ENCODE measurements around the gene S100A6. TPM values are rescaled to one million over a fixed set of nuclear protein-coding genes. Genes with fewer than 3 reads are reported as not detected.
"Not testable (repeated sequence)": the region's sequence is repeated elsewhere in the genome, so short reads cannot be mapped to it uniquely, and the experiment has no call there.

The S100A6 gene
- polyA plus RNA-seq, 2 of the 4 experiments (the other 2 are of a cell fraction): 898 to 3,552 TPM

GRCh38 chr1:153522353-153523048, 13.3 kb downstream of the S100A6 start:
- POLR2A ChIA-PET; FAIRE-seq; DNase-seq (ENCODE audit: low read depth in 1 of 2, low spot score in 1 of 2); H3K4me1 ChIP-seq; H3K4me2 ChIP-seq; H3K4me3 ChIP-seq; H3K9me3 ChIP-seq; ATAC-seq; H3K27ac ChIP-seq: not testable (repeated sequence)
- WGBS (ENCODE audit: missing lambda C conversion rate): 76% methylated on average over 14 of the region's 14 CpGs
- CTCF ChIA-PET: interaction anchor here (3.3 to 7.2 kb wide), 4 partner anchors 11 to 106 kb away, joined by 18 to 91 read pairs (median 40); partner anchors contain the start of genes S100A1, S100A13 and S100A6

- FAIRE-seq: not testable (repeated sequence)
Observed at GRCh38 chr1:153521808-153522207, 14.0 kb downstream of the S100A6 start.

GRCh38 chr1:153520818-153521476, 14.8 kb downstream of the S100A6 start:
- Histone ChIP-seq H3K4me1 (peaks cover 6% of the 10 kb centered on the region), H3K9me3 (no peaks in the 10 kb centered on the region), H3K4me2 (no peak overlapping the region), H3K27ac (0 out of 6 replicates have a peak overlapping the region, but pooled peaks of 1 of the 2 experiments have one; percentile 2), H3K4me3 (no peak overlapping the region)
- POLR2A ChIA-PET: interaction anchor here (1.1 to 1.6 kb wide), 3 partner anchors 12 to 106 kb away, joined by 3 to 5 read pairs (median 4); partner anchors contain the start of gene S100A13
- no peak for TF ChIP-seq POLR2AphosphoS2 (conservative IDR thresholded peaks at IDR 0.05; ENCODE audit: low read length)
- TF ChIP-seq ZSCAN20 (CRISPR knock-in tag; IDR thresholded peaks at IDR 0.05): no peak
- no peak for TF ChIP-seq E2F6 (IDR thresholded peaks at IDR 0.05; ENCODE audit: borderline replicate concordance, low read depth)
- TF ChIP-seq CHD4 (IDR thresholded peaks at IDR 0.05; ENCODE audit: borderline replicate concordance): no peak
- no peak for TF ChIP-seq FOSB (CRISPR knock-in tag; IDR thresholded peaks at IDR 0.05)
- no peak for TF ChIP-seq ELK1 (IDR thresholded peaks at IDR 0.05; ENCODE audit: low read depth, low read length)
- no peak for TF ChIP-seq EHF (CRISPR knock-in tag; IDR thresholded peaks at IDR 0.05)
- no peak for TF ChIP-seq ESRRA (IDR thresholded peaks at IDR 0.05; ENCODE audit: borderline replicate concordance, low read length)
- TF ChIP-seq FOXS1 (CRISPR knock-in tag; IDR thresholded peaks at IDR 0.05): no peak
- TF ChIP-seq RAD21 (conservative IDR thresholded peaks at IDR 0.05 in 1 of 2, IDR thresholded peaks at IDR 0.05 in 1 of 2): no peak
- TF ChIP-seq HEYL (CRISPR knock-in tag; IDR thresholded peaks at IDR 0.05): no peak
- no peak for TF ChIP-seq HMGXB4 (CRISPR knock-in tag; IDR thresholded peaks at IDR 0.05; ENCODE audit: borderline replicate concordance)
- TF ChIP-seq SMC3 (IDR thresholded peaks at IDR 0.05): no peak
- TF ChIP-seq HOXB5 (CRISPR knock-in tag; IDR thresholded peaks at IDR 0.05): no peak
- no peak for TF ChIP-seq ZNF302 (CRISPR knock-in tag; IDR thresholded peaks at IDR 0.05)
- TF ChIP-seq TP53 (CRISPR knock-in tag; IDR thresholded peaks at IDR 0.05): no peak
- no peak for TF ChIP-seq BHLHE40 (IDR thresholded peaks at IDR 0.05; ENCODE audit: low read depth, low read length)
- WGBS (ENCODE audit: missing lambda C conversion rate): 86% methylated on average over 4 of the region's 4 CpGs
- FAIRE-seq (no peak), DNase-seq (ENCODE audit: low read depth in 1 of 2, low spot score in 1 of 2) (no peak), ATAC-seq (peak; percentile 23 to 32; a peak in 3 of 6 replicates)
- CTCF ChIA-PET: interaction anchor here (0.6 to 7.2 kb wide), 16 partner anchors 9 to 813 kb away, joined by 3 to 91 read pairs (median 4); partner anchors contain the start of genes S100A1, S100A13 and S100A6

More at GRCh38 chr1:153521808-153522207, 14.0 kb downstream of the S100A6 start:
- POLR2A ChIA-PET: interaction anchor here (1.6 kb wide), 1 partner anchor 11 kb away, joined by 5 read pairs; no protein-coding TSS in a partner anchor
- not testable (repeated sequence) for H3K27ac ChIP-seq; DNase-seq (ENCODE audit: low read depth in 1 of 2, low spot score in 1 of 2); H3K9me3 ChIP-seq; H3K4me3 ChIP-seq; ATAC-seq; H3K4me1 ChIP-seq; H3K4me2 ChIP-seq
- CTCF ChIA-PET: interaction anchor here (0.6 to 7.2 kb wide), 6 partner anchors 10 to 170 kb away, joined by 4 to 91 read pairs (median 26); partner anchors contain the start of genes S100A1, S100A13 and S100A6
- 96% methylated on average over 20 of the region's 37 CpGs for WGBS (ENCODE audit: missing lambda C conversion rate)

- peaks cover 13% of the 10 kb centered on the region for H3K4me1 ChIP-seq
Observed at GRCh38 chr1:153520137-153520691, 15.6 kb downstream of the S100A6 start.

More at GRCh38 chr1:153520137-153520691, 15.6 kb downstream of the S100A6 start:
- not testable (repeated sequence) for H3K9me3 ChIP-seq; ATAC-seq; H3K27ac ChIP-seq; H3K4me2 ChIP-seq; DNase-seq (ENCODE audit: low read depth in 1 of 2, low spot score in 1 of 2); FAIRE-seq; H3K4me3 ChIP-seq
- WGBS (ENCODE audit: missing lambda C conversion rate): 90% methylated on average over 5 of the region's 5 CpGs
- CTCF ChIA-PET: interaction anchor here (0.7 to 7.2 kb wide), 15 partner anchors 9 to 278 kb away, joined by 3 to 91 read pairs (median 4); partner anchors contain the start of genes S100A1, S100A13 and S100A6
- POLR2A ChIA-PET: interaction anchor here (0.6 to 1.6 kb wide), 4 partner anchors 13 to 107 kb away, joined by 3 to 5 read pairs (median 4); partner anchors contain the start of gene S100A13

All from A549 (cell line).